Central memory CD4-positive, alpha-beta T cell (primary cell): ENCODE data around the gene KCNIP2.

Experiments used
- DNase-seq: peaks from one replicate; pipeline ENCODE4 v3.0.0; 2022

The KCNIP2 gene

GRCh38 chr10:101851411-101852116, 8.0 kb upstream of the KCNIP2 start:
- DNase-seq: no peak

DNA sequence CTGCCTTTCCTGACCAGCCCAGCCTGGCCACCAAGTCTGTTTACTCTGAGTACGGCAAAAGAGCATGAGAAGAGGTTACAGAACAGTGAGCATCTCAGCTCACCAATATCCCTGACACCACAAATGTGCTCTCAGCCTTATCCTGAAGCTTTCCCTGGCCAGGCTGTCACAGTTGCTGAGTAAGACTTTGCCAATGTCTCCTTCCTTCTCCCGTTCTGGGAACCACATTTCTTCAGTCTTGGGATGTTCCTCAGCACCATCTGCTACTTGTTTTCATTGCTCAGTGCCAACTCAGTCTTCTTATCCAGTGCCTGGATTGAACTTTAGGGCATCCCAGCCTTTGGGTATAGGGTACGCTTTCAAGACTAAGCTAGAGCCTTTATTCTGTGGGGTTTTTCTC, 7.1 kb upstream of the KCNIP2 start:
- no peak for DNase-seq

DNA sequence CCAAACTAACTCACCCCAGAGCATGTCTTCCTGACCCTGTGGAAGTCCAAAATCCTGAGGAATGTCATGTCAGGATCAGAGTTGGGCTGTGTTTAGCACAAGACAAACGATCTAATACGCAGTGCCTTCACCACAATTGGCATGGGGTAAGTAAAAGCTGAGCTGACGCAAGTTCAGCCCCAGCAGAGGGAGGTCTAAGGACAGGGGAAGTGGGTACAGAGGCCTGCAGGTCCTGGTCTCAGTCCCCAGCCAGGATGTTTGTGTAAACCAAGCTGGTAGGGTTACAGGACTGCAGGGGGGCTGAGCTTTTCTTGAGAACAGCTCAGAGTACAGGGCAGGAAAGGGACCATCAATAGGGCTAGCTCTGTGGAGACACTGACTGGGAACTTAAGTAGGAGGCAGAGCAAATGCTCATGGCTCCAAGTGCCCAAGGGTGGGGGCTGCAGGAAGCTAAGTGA, 5.3 kb upstream of the KCNIP2 start:
- DNase-seq: no peak

DNA sequence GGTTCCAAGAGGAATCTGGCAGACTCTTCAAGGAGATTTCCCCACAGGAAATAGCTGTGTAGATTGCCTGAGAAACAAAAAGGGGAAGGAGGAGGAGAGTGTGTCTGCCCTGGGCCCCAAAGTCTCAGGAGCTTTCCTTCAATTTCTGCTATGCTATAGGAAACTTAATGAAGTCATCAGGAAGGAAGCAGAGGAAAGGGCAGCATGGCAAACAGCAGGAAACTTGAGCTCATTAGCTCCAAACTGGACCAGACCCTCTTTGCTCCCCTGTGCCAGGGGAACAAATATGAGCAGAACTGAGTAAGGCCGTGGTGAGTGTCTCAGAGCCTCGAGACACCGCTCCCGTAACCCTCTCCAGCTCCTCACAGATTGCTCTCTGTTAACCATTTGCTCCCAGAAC, 4.8 kb upstream of the KCNIP2 start:
- no peak for DNase-seq

DNA sequence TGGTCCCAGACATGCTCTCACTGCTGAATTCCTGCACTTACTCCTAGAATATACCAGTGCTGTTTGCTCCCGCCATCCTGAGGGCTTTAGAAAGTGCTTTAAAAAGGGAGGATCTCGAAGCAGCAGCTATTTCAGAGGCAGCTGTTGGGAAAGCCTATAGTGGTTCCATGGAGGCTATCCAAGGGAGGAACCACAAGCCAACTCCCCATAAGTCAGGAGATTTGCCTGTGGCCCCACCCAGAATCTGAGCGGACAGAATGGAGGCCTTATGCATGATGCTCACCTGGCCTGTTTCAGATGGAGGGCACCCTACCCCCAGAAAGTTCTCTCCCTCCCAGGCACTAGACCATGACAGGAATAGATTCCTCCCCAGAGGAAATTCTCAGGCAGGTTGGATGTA, 2.3 kb upstream of the KCNIP2 start:
- no peak for DNase-seq

GRCh38 chr10:101841826-101842225, 1.8 kb downstream of the KCNIP2 start:
- DNase-seq: no peak

- peak; percentile 56 for DNase-seq
Observed at GRCh38 chr10:101840741-101841453, 2.7 kb downstream of the KCNIP2 start.

- peak; percentile 27 for DNase-seq
Observed at GRCh38 chr10:101840102-101840684, 3.4 kb downstream of the KCNIP2 start.

- peak; percentile 39 for DNase-seq
Observed at GRCh38 chr10:101839416-101840063, 4.1 kb downstream of the KCNIP2 start.

- DNase-seq: no peak
Observed at GRCh38 chr10:101839002-101839401, 4.6 kb downstream of the KCNIP2 start.

DNA sequence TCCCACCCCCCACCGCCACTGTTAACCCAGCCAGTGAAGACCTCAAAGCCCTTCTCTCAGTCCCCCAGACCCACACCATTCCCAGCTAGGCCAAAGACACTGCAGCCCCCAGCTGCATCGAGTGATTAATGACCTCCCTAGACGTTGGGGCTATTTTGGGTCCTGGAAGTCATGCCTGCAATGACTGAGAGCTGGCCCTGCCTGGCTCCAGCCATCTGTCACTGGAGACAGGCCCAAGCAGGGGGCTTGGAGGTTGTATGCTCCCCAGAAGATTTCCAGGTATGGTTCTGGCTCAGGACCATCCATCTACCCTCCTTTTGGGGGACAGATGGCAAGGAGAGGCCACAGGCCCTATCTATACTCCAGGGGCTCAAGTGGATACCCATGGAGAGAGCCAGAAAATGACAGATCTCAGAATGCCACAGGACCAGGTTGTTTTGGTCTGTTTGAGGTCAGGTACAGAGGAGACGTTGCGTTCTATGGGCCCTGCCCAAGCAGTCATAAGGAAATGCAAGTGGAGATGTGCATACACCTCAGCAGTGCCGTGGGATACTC, 5.1 kb downstream of the KCNIP2 start:
- no peak for DNase-seq

DNA sequence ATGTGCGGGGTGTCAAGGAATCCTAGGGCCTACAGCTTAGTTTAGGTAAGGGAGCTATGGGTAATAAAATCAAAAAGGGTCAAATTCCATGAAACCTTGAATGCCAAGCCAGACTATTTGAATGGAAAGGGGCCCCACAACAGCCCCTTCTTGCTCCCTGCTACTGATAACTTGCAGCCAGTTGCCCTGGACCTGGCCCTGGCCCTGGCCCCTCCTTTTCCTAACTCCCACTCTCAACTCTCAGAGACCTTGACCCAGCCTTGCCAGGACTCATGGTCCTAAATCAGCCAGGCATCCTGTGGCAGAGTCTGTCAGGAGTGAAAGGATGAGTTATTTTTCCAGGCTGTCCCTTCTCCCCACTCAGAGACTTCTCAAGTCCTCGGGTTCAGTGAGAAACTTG, 5.9 kb downstream of the KCNIP2 start:
- DNase-seq: no peak

- no peak for DNase-seq
Observed at GRCh38 chr10:101835362-101835761, 8.2 kb downstream of the KCNIP2 start.

DNA sequence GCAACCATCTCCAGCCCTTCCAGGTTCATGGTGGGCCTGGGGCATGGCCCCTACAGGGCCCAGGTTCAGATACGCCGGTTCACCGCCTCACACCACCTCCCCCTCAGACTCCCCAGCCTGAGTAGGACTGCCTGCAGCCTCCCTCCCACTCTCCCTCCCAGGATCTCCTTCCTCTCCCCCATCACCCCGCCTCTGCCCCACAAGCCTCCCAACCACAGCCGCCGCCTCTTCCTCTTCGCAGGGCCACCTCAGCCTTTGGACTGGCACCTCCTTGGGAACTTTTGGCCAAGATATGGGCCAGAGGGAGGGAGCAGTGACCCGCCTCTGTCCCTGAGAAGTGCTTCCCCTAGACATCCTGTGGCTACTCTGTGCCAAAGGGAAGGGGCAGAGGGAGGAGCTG, 9.3 kb downstream of the KCNIP2 start:
- no peak for DNase-seq

DNA sequence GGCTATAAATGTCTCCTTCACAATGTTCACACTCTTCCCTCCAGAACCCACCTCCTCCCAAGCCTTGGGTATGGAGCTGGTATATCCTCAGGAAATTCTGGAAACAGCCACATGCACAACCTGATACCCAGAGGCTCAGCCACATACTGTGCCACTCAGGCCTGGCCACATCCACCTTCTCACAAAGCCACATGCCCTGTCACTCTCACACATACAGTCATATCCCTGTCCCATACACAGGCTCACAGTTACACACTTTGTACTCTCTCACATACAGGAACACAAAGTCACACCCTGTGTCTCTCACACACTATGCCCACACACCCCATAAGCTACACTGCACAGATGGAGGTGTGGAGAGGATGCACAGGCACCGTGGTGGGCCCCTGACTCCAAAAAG, 10.1 kb downstream of the KCNIP2 start:
- DNase-seq: no peak

DNA sequence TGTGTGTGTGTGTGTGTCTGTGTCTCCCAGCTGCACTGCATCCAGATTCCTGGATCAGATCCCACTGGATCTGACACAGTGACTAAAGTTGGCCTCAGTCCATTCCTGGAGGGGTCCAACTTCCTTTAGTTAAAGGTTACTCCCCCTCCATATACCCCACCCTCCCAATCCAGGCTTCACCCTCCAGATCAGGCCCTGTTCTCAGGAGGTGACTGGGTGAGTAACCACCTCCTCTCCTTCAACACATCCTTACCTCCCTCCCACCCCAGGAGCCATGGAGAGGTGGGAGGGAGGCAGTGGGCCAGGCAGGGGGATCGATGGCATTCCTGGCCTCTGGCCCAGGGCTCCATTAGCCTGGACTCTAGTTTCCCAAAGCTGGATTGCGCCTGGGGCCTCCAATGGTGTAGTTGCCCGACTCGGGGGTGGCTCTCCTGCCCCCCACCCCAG, 11.3 kb downstream of the KCNIP2 start:
- no peak for DNase-seq

DNA sequence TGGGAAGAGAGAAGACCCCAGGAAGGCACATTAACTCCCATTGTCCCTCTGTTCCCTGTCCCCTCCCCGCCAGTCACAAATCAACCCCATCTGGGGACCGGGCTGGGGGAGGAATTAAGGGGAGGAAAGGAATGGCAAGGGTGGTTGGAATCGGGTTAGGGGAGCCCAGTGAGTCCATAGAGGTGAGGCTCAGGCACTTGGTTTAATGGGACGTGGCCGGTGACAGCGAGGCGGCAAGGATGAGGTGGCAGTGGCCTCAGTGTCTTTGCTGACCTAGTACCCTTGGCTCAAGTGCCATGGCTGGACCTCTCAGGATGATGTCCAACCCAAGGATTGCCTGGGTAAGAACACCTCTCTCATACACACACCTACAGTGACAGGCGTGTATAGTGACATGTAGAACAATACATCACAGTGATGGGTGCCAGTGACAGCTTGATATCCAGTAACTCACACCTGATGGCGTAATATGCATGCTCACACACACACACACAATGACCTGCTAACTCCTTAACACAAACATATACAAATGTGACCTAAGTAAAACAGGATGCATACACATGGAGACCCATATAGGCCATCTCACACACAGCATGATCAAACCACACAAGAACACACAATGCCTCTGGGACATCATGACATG, 12.3 kb downstream of the KCNIP2 start:
- no peak for DNase-seq

GRCh38 chr10:101830322-101831168, 13.1 kb downstream of the KCNIP2 start:
- peak; percentile 96 for DNase-seq

- peak; percentile 63 for DNase-seq
Observed at GRCh38 chr10:101829561-101830315, 13.9 kb downstream of the KCNIP2 start.

DNA sequence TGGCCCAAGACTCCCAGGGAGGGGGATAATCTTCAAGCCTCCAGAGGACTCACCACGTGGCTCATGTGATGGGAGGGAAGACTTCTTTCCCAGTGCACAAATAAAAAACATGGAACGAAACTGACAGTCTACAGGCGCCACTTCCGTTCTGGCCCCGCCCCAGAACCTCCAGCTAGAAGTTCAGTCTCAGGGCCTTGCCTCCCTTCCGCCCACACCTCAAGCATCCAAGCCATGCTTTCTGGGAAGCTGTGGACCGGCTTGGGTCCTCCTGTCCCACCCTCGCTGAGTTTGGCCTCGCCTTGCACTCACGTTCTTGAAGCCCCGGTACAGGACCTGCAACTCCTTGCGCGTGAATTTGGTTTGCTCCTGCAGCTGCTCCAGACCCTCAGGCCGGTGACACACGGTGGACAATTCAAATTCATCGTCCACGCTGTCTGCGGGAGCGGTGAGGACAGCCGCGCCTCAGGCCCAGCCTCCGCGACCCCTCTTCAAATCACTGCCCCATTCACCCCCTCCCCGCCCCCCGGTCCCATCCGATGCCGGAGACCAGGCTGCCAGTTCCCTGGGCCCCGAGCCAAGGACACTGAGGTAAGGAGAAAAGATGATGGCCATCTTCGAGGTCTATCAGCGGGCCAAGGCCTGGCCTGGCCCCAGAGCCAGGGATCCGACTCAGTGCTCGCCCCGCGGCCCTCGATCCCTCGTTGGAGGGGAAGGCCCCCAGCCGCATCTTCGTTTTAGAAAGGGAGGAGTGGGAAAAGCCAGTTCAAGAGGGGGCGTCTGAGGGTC, 14.6 kb downstream of the KCNIP2 start:
- no peak for DNase-seq
